Activated CD4-positive, alpha-beta T cell treated with anti-CD3 and anti-CD28 coated beads, Interleukin-2, amount 50 U/mL, for 48 hours (primary cell): ENCODE results near the gene ATP6V0D1.
A peak's percentile ranks its signal among the peaks of the same experiment; 100 is the strongest.
"Not testable (repeated sequence)": the region's sequence is repeated elsewhere in the genome, so short reads cannot be mapped to it uniquely, and the experiment has no call there.

Experiments used
- DNase-seq, 2 experiments: peaks; one replicate each; pipeline ENCODE4 v3.0.0-alpha.2; 2020

Gene ATP6V0D1

GRCh38 chr16:67426022-67426421 lies 54.9 kb downstream of the ATP6V0D1 start:
- no peak for DNase-seq

- DNase-seq: no peak
Measured at GRCh38 chr16:67425580-67425979, 55.4 kb downstream of the ATP6V0D1 start.

GRCh38 chr16:67425061-67425460 lies 55.9 kb downstream of the ATP6V0D1 start:
- no peak for DNase-seq

- no peak for DNase-seq
Measured at GRCh38 chr16:67424261-67424615, 56.7 kb downstream of the ATP6V0D1 start.

GRCh38 chr16:67423611-67424260 lies 57.2 kb downstream of the ATP6V0D1 start:
- no peak for DNase-seq

- no peak for DNase-seq
Measured at GRCh38 chr16:67423015-67423414, 57.9 kb downstream of the ATP6V0D1 start.

GRCh38 chr16:67421030-67421429 lies 59.9 kb downstream of the ATP6V0D1 start:
- no peak for DNase-seq

GRCh38 chr16:67419931-67420330 lies 61.0 kb downstream of the ATP6V0D1 start:
- no peak for DNase-seq

- DNase-seq: no peak
Measured at GRCh38 chr16:67419502-67419901, 61.5 kb downstream of the ATP6V0D1 start.

GRCh38 chr16:67417333-67418061 lies 63.5 kb downstream of the ATP6V0D1 start:
- DNase-seq: no peak

GRCh38 chr16:67415872-67416793 lies 64.8 kb downstream of the ATP6V0D1 start, which contains the start of gene ZDHHC1:
Gene ZDHHC1 (minus strand): TSS chr16:67416477. CDS start chr16:67407775, 8,702 bp downstream.
- DNase-seq: peak; percentile 64 to 66

GRCh38 chr16:67415421-67415820 lies 65.5 kb downstream of the ATP6V0D1 start:
- not testable (repeated sequence) for DNase-seq

GRCh38 chr16:67413978-67414911 lies 66.7 kb downstream of the ATP6V0D1 start:
- DNase-seq: no peak

- DNase-seq: no peak
Measured at GRCh38 chr16:67412294-67412693, 68.7 kb downstream of the ATP6V0D1 start.

- no peak for DNase-seq
Measured at GRCh38 chr16:67411339-67411738, 69.6 kb downstream of the ATP6V0D1 start.

GRCh38 chr16:67409631-67410030 lies 71.3 kb downstream of the ATP6V0D1 start:
- DNase-seq: no peak

- DNase-seq: no peak
Measured at GRCh38 chr16:67407788-67408452, 73.0 kb downstream of the ATP6V0D1 start.

- no peak for DNase-seq
Measured at GRCh38 chr16:67407176-67407787, 73.7 kb downstream of the ATP6V0D1 start.

- no peak for DNase-seq
Measured at GRCh38 chr16:67406111-67406971, 74.6 kb downstream of the ATP6V0D1 start.

GRCh38 chr16:67405336-67405735 lies 75.6 kb downstream of the ATP6V0D1 start:
- no peak for DNase-seq
